ENCODE measurements around the gene MYO5B.

The MYO5B gene

DNA sequence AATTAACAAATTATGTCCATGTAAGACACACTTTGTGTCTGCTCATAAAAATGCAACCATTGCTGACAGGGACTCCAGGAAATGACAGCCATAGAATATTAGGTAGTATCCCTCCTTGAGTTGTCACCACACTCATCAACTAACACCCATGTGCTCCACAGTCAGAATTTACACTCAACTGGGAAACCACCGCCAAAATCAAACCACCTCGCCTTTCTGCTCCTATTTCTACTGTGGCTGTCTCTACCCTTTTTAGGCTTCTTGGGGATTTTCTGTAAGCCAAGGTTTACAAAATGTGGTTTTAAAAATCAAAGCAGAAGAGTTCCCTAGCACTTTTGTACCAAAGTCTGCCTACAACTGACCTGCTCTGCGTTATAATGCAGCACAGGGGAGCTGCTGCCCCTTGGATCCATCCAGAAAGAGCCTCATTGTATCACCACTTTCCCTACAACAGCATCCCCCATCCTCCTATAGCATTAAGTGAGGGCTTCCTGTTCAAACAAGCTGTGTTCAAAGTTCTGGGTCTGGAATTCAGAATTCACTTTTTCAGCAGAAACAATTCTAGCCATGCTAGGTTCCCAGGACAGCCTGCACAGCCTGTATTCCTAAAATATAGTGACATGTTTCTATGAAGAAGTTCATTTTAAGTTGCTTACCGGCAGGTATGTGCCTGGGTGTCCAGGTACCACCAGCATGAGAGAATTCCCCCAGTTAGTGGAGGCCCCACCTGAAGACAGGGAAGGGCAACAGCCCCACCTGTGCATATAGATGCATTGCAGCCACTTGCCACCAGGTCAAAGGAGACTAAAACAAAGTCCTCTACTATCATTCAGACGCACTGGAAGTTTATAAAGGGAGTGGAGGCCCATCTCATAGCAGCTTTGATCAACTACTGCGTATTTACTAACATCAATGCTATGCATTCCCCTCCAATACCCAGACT lies 104.3 kb downstream of the MYO5B start:
- no peak overlapping the region for H3K4me3 ChIP-seq (ENCODE audit: low read length)
- no peaks in the 10 kb centered on the region for H3K27me3 ChIP-seq (ENCODE audit: control insufficient read depth, insufficient read depth, low read length)
- H3K4me1 ChIP-seq (ENCODE audit: control insufficient read depth, insufficient read depth, low read length): peaks cover 2% of the 10 kb centered on the region
- no peak overlapping the region for H3K9ac ChIP-seq (ENCODE audit: low read length)
- H3K27ac ChIP-seq (ENCODE audit: low read depth, low read length): no peak overlapping the region
- no peaks in the 10 kb centered on the region for H3K36me3 ChIP-seq (ENCODE audit: control insufficient read depth, insufficient read depth, low read length)

DNA sequence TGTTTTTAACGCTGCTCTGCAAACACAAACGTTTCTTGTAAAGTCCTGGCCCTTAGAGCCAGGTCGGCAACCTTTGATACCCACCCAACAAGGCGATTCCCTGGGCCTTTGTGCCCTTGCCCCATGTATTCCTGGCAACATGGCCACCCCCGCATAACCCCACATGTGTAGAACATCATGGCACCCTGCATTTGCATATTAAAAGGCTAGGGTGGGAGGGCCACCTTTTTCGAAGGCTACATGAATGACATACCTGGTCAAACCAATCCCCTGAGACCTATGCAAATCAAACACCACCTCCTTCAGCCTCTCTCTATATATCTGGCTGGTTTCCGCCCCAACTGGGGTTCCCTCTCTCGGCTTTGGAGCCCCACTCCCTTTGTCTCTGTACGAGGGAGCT lies 105.2 kb downstream of the MYO5B start:
- Histone ChIP-seq H3K9ac (ENCODE audit: low read length) (no peak overlapping the region), H3K4me3 (ENCODE audit: low read length) (no peak overlapping the region), H3K27me3 (ENCODE audit: control insufficient read depth, insufficient read depth, low read length) (no peaks in the 10 kb centered on the region), H3K36me3 (ENCODE audit: control insufficient read depth, insufficient read depth, low read length) (no peaks in the 10 kb centered on the region), H3K27ac (ENCODE audit: low read depth, low read length) (no peak overlapping the region), H3K4me1 (ENCODE audit: control insufficient read depth, insufficient read depth, low read length) (peaks cover 2% of the 10 kb centered on the region)

GRCh38 chr18:50083708-50084107 lies 111.2 kb downstream of the MYO5B start:
- H3K4me1 ChIP-seq (ENCODE audit: control insufficient read depth, insufficient read depth, low read length): peaks cover 6% of the 10 kb centered on the region
- H3K4me3 ChIP-seq (ENCODE audit: low read length): no peak overlapping the region
- H3K27ac ChIP-seq (ENCODE audit: low read depth, low read length): no peak overlapping the region
- no peaks in the 10 kb centered on the region for H3K36me3 ChIP-seq (ENCODE audit: control insufficient read depth, insufficient read depth, low read length)
- no peak overlapping the region for H3K9ac ChIP-seq (ENCODE audit: low read length)
- H3K27me3 ChIP-seq (ENCODE audit: control insufficient read depth, insufficient read depth, low read length): no peaks in the 10 kb centered on the region

DNA sequence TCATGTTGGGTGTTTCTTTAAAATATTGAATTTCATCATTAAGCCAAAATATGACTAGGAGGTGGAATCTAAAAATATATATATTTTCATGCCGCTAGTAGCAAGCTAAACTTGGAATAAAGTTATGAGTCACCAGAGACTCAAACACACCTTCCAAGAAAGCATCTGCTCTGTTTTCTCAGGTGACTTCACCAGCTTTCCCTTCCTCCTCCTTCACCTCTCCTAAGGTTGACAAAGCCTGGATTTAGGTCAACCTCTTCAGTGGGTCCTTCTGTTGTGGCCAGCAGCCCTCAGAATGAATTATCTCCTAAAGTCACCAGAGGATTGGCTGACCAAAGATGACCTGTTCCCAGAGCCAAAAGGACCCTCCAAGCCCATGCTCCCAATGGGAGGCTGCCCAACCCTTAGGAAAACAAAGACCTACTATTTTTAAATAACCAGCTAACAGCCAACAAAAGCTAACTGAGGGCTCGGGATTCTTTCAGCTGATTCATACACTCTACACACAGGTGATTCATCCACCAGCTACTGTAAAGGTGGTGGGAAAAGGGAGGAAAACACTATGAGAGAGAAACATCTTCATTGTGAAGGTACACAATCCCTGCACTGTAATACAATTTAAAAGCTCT lies 113.9 kb downstream of the MYO5B start:
- Histone ChIP-seq H3K27me3 (ENCODE audit: control insufficient read depth, insufficient read depth, low read length) (no peaks in the 10 kb centered on the region), H3K9ac (ENCODE audit: low read length) (no peak overlapping the region), H3K4me1 (ENCODE audit: control insufficient read depth, insufficient read depth, low read length) (peaks cover 6% of the 10 kb centered on the region), H3K36me3 (ENCODE audit: control insufficient read depth, insufficient read depth, low read length) (no peaks in the 10 kb centered on the region), H3K4me3 (ENCODE audit: low read length) (no peak overlapping the region), H3K27ac (ENCODE audit: low read depth, low read length) (no peak overlapping the region)

GRCh38 chr18:50080316-50080715 lies 114.6 kb downstream of the MYO5B start:
- H3K27me3 ChIP-seq (ENCODE audit: control insufficient read depth, insufficient read depth, low read length): no peaks in the 10 kb centered on the region
- no peak overlapping the region for H3K9ac ChIP-seq (ENCODE audit: low read length)
- no peak overlapping the region for H3K27ac ChIP-seq (ENCODE audit: low read depth, low read length)
- no peaks in the 10 kb centered on the region for H3K36me3 ChIP-seq (ENCODE audit: control insufficient read depth, insufficient read depth, low read length)
- H3K4me1 ChIP-seq (ENCODE audit: control insufficient read depth, insufficient read depth, low read length): peaks cover 6% of the 10 kb centered on the region
- H3K4me3 ChIP-seq (ENCODE audit: low read length): no peak overlapping the region

GRCh38 chr18:50079571-50080295 lies 115.2 kb downstream of the MYO5B start:
- H3K36me3 ChIP-seq (ENCODE audit: control insufficient read depth, insufficient read depth, low read length): no peaks in the 10 kb centered on the region
- H3K27me3 ChIP-seq (ENCODE audit: control insufficient read depth, insufficient read depth, low read length): no peaks in the 10 kb centered on the region
- no peak overlapping the region for H3K9ac ChIP-seq (ENCODE audit: low read length)
- peaks cover 6% of the 10 kb centered on the region for H3K4me1 ChIP-seq (ENCODE audit: control insufficient read depth, insufficient read depth, low read length)
- no peak overlapping the region for H3K27ac ChIP-seq (ENCODE audit: low read depth, low read length)
- H3K4me3 ChIP-seq (ENCODE audit: low read length): no peak overlapping the region

GRCh38 chr18:50076277-50076676 lies 118.7 kb downstream of the MYO5B start:
- no peak overlapping the region for H3K9ac ChIP-seq (ENCODE audit: low read length)
- no peak overlapping the region for H3K4me3 ChIP-seq (ENCODE audit: low read length)
- peaks cover 6% of the 10 kb centered on the region for H3K4me1 ChIP-seq (ENCODE audit: control insufficient read depth, insufficient read depth, low read length)
- H3K36me3 ChIP-seq (ENCODE audit: control insufficient read depth, insufficient read depth, low read length): no peaks in the 10 kb centered on the region
- H3K27ac ChIP-seq (ENCODE audit: low read depth, low read length): no peak overlapping the region
- no peaks in the 10 kb centered on the region for H3K27me3 ChIP-seq (ENCODE audit: control insufficient read depth, insufficient read depth, low read length)

- Histone ChIP-seq H3K4me3 (ENCODE audit: low read length) (no peak overlapping the region), H3K36me3 (ENCODE audit: control insufficient read depth, insufficient read depth, low read length) (no peaks in the 10 kb centered on the region), H3K9ac (ENCODE audit: low read length) (no peak overlapping the region), H3K27ac (ENCODE audit: low read depth, low read length) (no peak overlapping the region), H3K4me1 (ENCODE audit: control insufficient read depth, insufficient read depth, low read length) (peaks cover 6% of the 10 kb centered on the region), H3K27me3 (ENCODE audit: control insufficient read depth, insufficient read depth, low read length) (no peaks in the 10 kb centered on the region)
Observed at GRCh38 chr18:50075772-50076171, 119.2 kb downstream of the MYO5B start.

DNA sequence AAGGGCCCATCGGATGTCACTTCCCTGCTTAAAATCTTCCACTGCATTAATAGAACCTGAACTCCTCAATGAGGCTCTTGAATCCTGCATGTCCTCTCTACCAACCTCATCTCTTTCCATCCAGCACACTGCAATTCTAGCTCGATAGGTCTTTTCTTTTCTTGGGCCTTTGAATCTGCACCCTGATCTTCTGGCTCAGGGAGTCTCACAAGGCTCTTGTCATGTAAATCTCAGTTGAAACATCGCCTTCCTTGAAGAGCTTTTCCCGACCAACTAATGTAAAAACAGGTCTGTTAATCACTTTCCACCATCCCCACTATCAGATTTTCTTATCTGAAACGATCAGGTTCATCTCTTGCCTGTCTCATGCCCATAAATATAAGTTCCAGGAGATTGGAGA lies 120.5 kb downstream of the MYO5B start:
- no peak overlapping the region for H3K4me3 ChIP-seq (ENCODE audit: low read length)
- H3K36me3 ChIP-seq (ENCODE audit: control insufficient read depth, insufficient read depth, low read length): no peaks in the 10 kb centered on the region
- no peaks in the 10 kb centered on the region for H3K27me3 ChIP-seq (ENCODE audit: control insufficient read depth, insufficient read depth, low read length)
- H3K27ac ChIP-seq (ENCODE audit: low read depth, low read length): no peak overlapping the region
- no peak overlapping the region for H3K9ac ChIP-seq (ENCODE audit: low read length)
- peaks cover under 1% of the 10 kb centered on the region for H3K4me1 ChIP-seq (ENCODE audit: control insufficient read depth, insufficient read depth, low read length)

GRCh38 chr18:50073319-50073718 lies 121.6 kb downstream of the MYO5B start:
- H3K9ac ChIP-seq (ENCODE audit: low read length): no peak overlapping the region
- no peaks in the 10 kb centered on the region for H3K4me1 ChIP-seq (ENCODE audit: control insufficient read depth, insufficient read depth, low read length)
- H3K36me3 ChIP-seq (ENCODE audit: control insufficient read depth, insufficient read depth, low read length): no peaks in the 10 kb centered on the region
- no peak overlapping the region for H3K27ac ChIP-seq (ENCODE audit: low read depth, low read length)
- no peak overlapping the region for H3K4me3 ChIP-seq (ENCODE audit: low read length)
- no peaks in the 10 kb centered on the region for H3K27me3 ChIP-seq (ENCODE audit: control insufficient read depth, insufficient read depth, low read length)

GRCh38 chr18:50072146-50072545 lies 122.8 kb downstream of the MYO5B start:
- H3K4me1 ChIP-seq (ENCODE audit: control insufficient read depth, insufficient read depth, low read length): no peaks in the 10 kb centered on the region
- no peak overlapping the region for H3K27ac ChIP-seq (ENCODE audit: low read depth, low read length)
- no peaks in the 10 kb centered on the region for H3K27me3 ChIP-seq (ENCODE audit: control insufficient read depth, insufficient read depth, low read length)
- H3K36me3 ChIP-seq (ENCODE audit: control insufficient read depth, insufficient read depth, low read length): no peaks in the 10 kb centered on the region
- no peak overlapping the region for H3K9ac ChIP-seq (ENCODE audit: low read length)
- H3K4me3 ChIP-seq (ENCODE audit: low read length): no peak overlapping the region

DNA sequence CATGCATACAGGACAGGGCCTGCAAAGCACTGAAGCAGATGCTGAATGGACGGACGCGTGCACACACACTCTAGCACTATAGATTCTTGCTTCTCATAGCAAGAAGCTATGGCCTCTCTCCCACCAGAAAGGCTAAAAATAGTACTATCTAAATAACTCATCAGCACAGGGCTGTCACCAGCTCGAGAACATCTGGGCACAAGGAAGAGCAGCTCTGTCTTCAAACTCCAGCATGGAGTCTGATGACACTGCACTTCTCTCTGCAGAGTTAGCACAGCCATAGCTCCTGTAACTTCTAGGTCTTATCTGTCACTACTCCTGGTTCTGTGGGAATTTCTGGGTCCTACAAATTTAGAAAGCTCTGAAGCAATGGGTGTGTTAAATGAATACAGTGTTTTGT lies 123.5 kb downstream of the MYO5B start:
- Histone ChIP-seq H3K4me1 (ENCODE audit: control insufficient read depth, insufficient read depth, low read length) (no peaks in the 10 kb centered on the region), H3K27ac (ENCODE audit: low read depth, low read length) (no peak overlapping the region), H3K9ac (ENCODE audit: low read length) (no peak overlapping the region), H3K27me3 (ENCODE audit: control insufficient read depth, insufficient read depth, low read length) (no peaks in the 10 kb centered on the region), H3K4me3 (ENCODE audit: low read length) (no peak overlapping the region), H3K36me3 (ENCODE audit: control insufficient read depth, insufficient read depth, low read length) (no peaks in the 10 kb centered on the region)

All from rectal smooth muscle tissue (tissue), 1 donor.